Muscle of leg (tissue), 11 donors: ENCODE measurements around the gene ZNF593. TPM values are rescaled to one million over a fixed set of nuclear protein-coding genes. Genes with fewer than 3 reads are reported as not detected.

Experiments used
- DNase-seq: peaks from one replicate; pipeline ENCODE4 v3.0.0; 2013
- H3K27ac ChIP-seq: one replicate; pipeline ENCODE4 v1.5.1; 2013; ENCODE audit warnings: mild to moderate bottlenecking, low read length, control low read depth
- H3K27me3 ChIP-seq: one replicate; pipeline ENCODE4 v1.6.1; 2013; ENCODE audit warnings: low read length; ENCODE audit not compliant: control insufficient read depth, insufficient read depth
- H3K36me3 ChIP-seq: one replicate; pipeline ENCODE4 v1.6.1; 2013; ENCODE audit warnings: low read length; ENCODE audit not compliant: control insufficient read depth, insufficient read depth
- H3K4me1 ChIP-seq: one replicate; pipeline ENCODE4 v1.6.1; 2013; ENCODE audit warnings: low read length; ENCODE audit not compliant: control insufficient read depth, insufficient read depth
- H3K4me3 ChIP-seq: one replicate; pipeline ENCODE4 v1.5.1; 2013; ENCODE audit warnings: low read length, control low read depth
- H3K9me3 ChIP-seq: replicated peaks from 2 replicates; pipeline ENCODE4 v1.6.1; 2013; ENCODE audit warnings: low read depth, low read length; ENCODE audit not compliant: control insufficient read depth
- WGBS: methylation state at CpG from one replicate; pipeline ENCODE4 v1.1.5; 2013; ENCODE audit warnings: missing lambda C conversion rate; ENCODE audit not compliant: insufficient coverage; 5-methylcytosine and 5-hydroxymethylcytosine counted together
- polyA plus RNA-seq, 8 donors: library from polyadenylated mRNA; unstranded; fragments of 120-200 nt; gene quantifications; one replicate each; pipeline versions ENCODE4 v1.2.1 to v1.2.3, GENCODE V29; 2013; ENCODE audit warnings: inconsistent platforms in 1 of 8, low replicate concordance in 1 of 8; ENCODE audit not compliant: insufficient read length in 8 of 8, insufficient read depth in 1 of 8
- total RNA-seq: library from RNA; stranded (reverse); fragments of 120-200 nt; gene quantifications from one replicate; pipeline ENCODE4 v1.2.4, GENCODE V29; 2013

ZNF593 gene
- total and polyA plus RNA-seq, 9 donors, result 18.7 to 25.8 (median 19.5) TPM

DNA sequence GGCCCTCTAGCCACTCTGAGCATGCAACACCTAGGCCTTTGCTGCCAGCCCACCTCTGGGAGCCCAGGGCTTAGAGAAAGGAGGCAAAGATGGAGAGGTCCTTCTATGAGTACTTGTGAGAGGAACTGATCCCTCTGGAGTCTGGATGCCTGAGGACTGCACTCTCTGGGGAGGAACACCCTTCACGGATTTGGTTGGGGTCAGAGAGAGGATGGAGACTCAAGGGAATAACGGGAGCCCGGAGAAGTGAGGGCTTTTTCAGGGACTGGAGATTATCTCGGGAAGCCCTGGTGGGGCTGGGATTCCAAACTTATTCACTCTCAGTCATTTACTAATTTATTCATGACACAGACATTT, 532 bp upstream of the ZNF593 start:
- Histone ChIP-seq H3K4me1 (peaks cover 35% of the 10 kb centered on the region), H3K36me3 (peaks cover 11% of the 10 kb centered on the region), H3K27ac (peak overlapping the region; percentile 62), H3K27me3 (peaks cover 3% of the 10 kb centered on the region), H3K4me3 (peak overlapping the region; percentile 81), H3K9me3 (no peaks in the 10 kb centered on the region)
- WGBS, result no CpG with 5 or more reads among the region's 4 CpGs
- no peak for DNase-seq

GRCh38 chr1:26170472-26170821, 739 bp downstream of the ZNF593 start:
- H3K27ac ChIP-seq, result peak overlapping the region; percentile 40
- H3K4me3 ChIP-seq, result peak overlapping the region; percentile 81
- 67% methylated on average over 8 of the region's 9 CpGs for WGBS
- DNase-seq, result no peak
- H3K36me3 ChIP-seq, result peaks cover 11% of the 10 kb centered on the region
- no peaks in the 10 kb centered on the region for H3K27me3 ChIP-seq
- H3K4me1 ChIP-seq, result peaks cover 26% of the 10 kb centered on the region
- no peaks in the 10 kb centered on the region for H3K9me3 ChIP-seq

DNA sequence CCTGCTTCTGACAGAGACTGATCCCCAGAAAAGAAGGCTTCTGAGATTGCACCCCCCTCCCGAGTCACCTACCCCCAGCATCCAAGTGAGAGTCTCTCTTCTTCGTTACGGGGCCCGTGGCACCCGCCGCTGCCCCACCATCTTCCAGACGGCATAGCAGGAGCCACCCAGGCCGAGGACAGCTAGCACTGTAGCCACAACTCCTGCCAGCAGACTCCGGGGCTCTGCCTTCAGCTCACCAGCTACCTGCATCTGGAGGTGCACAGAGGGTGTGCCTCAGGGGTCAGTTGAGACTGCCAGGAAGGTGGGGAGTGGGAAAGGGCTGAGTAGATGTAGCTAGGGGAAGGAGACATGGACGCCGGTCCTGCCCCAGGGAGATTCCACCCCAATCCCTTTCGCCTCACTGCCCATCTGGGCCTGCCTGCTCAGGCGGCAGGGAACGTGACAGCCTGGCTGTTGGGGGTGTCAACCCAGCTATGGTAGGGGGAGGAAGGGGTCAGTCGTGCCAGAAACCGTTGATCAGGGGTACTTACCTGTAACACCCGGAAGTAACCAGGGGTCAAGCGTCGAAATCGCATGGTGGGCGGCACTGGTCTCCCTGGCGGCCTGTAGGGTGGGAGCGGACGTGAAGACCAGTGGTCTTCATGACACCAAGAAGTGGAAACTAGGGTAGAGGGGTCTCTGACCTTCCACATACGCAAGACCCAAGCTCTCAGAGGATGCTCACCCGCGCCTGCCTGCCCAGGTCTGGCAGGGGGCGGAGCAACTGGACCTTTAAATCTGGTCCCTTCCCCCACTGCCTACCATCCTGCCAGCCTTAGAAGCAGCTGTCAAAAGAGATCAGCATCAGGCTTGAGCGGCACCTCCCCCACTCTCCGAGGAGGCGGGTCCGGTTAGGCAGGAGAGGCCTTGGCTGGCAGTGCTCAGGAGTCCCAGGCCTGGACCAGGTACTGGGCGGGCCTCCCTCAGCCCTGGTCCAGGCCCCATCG, 1.7 kb downstream of the ZNF593 start, which contains the start of gene ZNF593OS:
Gene ZNF593OS (minus strand): TSS at position 749 of the 989 bp plus-strand sequence. CDS start 171 bp downstream, at position 578.
- DNase-seq, result no peak
- peaks cover 11% of the 10 kb centered on the region for H3K36me3 ChIP-seq
- H3K9me3 ChIP-seq, result no peaks in the 10 kb centered on the region
- H3K4me1 ChIP-seq, result peaks cover 25% of the 10 kb centered on the region
- no peaks in the 10 kb centered on the region for H3K27me3 ChIP-seq
- 81% methylated on average over 26 of the region's 34 CpGs for WGBS
- H3K27ac ChIP-seq, result no peak within 1 kb of the TSS
- H3K4me3 ChIP-seq, result no peak within 1 kb of the TSS

GRCh38 chr1:26175346-26175745, 5.6 kb downstream of the ZNF593 start:
- no peaks in the 10 kb centered on the region for H3K9me3 ChIP-seq
- H3K36me3 ChIP-seq, result peaks cover 11% of the 10 kb centered on the region
- H3K27me3 ChIP-seq, result no peaks in the 10 kb centered on the region
- 88% methylated on average over 3 of the region's 8 CpGs for WGBS
- no peak overlapping the region for H3K27ac ChIP-seq
- no peak overlapping the region for H3K4me3 ChIP-seq
- H3K4me1 ChIP-seq, result peaks cover 14% of the 10 kb centered on the region
- DNase-seq, result no peak

DNA sequence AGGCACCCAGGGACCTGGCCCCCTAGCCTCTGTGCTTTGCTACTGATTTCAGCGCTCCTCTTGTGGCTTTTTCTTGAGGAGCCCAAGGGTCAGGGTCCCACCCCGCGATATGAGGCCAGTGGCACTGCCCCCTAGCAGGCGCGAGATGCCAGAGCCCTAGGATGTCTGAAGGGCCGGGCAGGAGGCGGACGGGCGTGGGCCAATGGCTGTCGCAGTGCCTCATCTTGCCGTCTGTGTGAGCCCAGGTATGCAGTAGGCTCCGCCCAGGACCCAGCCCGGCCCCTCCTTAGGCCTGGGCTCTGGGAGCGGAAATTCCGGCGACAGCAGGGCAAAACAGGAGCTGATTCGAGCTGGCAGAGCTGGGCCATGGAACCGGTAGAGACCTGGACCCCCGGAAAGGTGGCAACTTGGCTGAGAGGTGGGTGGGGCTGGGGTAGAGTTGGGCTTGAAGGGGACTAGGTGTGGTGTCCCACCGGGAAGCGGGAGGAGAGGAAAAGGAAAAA, 7.5 kb downstream of the ZNF593 start, which contains the start of gene CNKSR1:
Gene CNKSR1 (plus strand): TSS at position 310 of the 503 bp plus-strand sequence. CDS start 57 bp downstream, at position 367.
- H3K27me3 ChIP-seq, result no peaks in the 10 kb centered on the region
- DNase-seq, result no peak
- H3K36me3 ChIP-seq, result no peaks in the 10 kb centered on the region
- WGBS, result 43% methylated on average over 21 of the region's 21 CpGs
- H3K4me3 ChIP-seq, result no peak within 1 kb of the TSS
- H3K4me1 ChIP-seq, result peaks cover 5% of the 10 kb centered on the region
- no peak within 1 kb of the TSS for H3K27ac ChIP-seq
- H3K9me3 ChIP-seq, result no peaks in the 10 kb centered on the region

GRCh38 chr1:26180010-26180506, 10.3 kb downstream of the ZNF593 start:
- no peak overlapping the region for H3K27ac ChIP-seq
- H3K4me1 ChIP-seq, result peaks cover 5% of the 10 kb centered on the region
- DNase-seq, result no peak
- H3K4me3 ChIP-seq, result no peak overlapping the region
- no peaks in the 10 kb centered on the region for H3K9me3 ChIP-seq
- 83% methylated on average over 3 of the region's 4 CpGs for WGBS
- no peaks in the 10 kb centered on the region for H3K36me3 ChIP-seq
- H3K27me3 ChIP-seq, result no peaks in the 10 kb centered on the region

GRCh38 chr1:26181586-26182382, 12.1 kb downstream of the ZNF593 start:
- 45% methylated on average over 6 of the region's 9 CpGs for WGBS
- Histone ChIP-seq H3K9me3 (no peaks in the 10 kb centered on the region), H3K27me3 (no peaks in the 10 kb centered on the region), H3K4me1 (peaks cover 5% of the 10 kb centered on the region), H3K27ac (no peak overlapping the region), H3K4me3 (no peak overlapping the region), H3K36me3 (no peaks in the 10 kb centered on the region)
- no peak for DNase-seq

DNA sequence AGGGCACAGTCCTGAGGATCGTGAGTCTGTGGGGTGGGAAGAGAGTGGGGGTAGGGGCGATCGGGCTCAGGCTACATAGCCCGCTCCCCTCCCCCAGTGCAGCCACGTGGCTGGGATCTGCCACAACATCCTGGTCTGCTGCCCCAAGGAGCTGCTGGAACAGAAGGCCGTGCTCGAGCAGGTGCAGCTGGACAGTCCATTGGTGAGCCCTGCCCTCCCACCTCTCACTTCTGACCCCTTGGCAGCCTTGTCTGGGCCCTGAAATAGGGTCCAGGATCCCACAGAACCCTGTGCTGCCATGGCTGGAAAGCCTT, 12.6 kb downstream of the ZNF593 start:
- WGBS, result 66% methylated on average over 7 of the region's 7 CpGs
- DNase-seq, result no peak
- Histone ChIP-seq H3K27me3 (no peaks in the 10 kb centered on the region), H3K27ac (no peak overlapping the region), H3K4me3 (no peak overlapping the region), H3K36me3 (no peaks in the 10 kb centered on the region), H3K4me1 (peaks cover 5% of the 10 kb centered on the region), H3K9me3 (no peaks in the 10 kb centered on the region)

DNA sequence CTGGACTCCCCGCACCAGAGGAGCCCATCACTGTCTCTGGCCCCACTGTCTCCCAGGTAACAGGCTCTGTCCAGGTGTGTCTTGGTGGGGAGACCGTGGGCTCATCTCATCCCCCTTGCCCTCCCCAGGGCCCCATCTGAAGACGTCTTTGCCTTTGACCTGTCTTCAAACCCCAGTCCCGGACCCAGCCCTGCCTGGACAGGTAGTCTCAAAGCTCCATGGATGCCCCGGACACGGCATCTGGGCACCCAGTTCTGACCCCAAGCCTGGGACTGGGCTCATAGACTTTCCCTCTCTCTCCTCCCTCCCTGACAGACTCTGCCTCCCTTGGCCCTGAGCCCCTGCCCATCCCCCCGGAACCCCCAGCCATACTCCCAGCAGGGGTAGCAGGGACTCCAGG, 14.4 kb downstream of the ZNF593 start:
- WGBS, result 88% methylated on average over 4 of the region's 7 CpGs
- Histone ChIP-seq H3K4me3 (no peak overlapping the region), H3K4me1 (peaks cover 5% of the 10 kb centered on the region), H3K9me3 (no peaks in the 10 kb centered on the region), H3K27me3 (no peaks in the 10 kb centered on the region), H3K36me3 (no peaks in the 10 kb centered on the region), H3K27ac (no peak overlapping the region)
- no peak for DNase-seq

- H3K9me3 ChIP-seq, result no peaks in the 10 kb centered on the region
- peaks cover 5% of the 10 kb centered on the region for H3K4me1 ChIP-seq
- H3K27ac ChIP-seq, result no peak overlapping the region
- WGBS, result 89% methylated on average over 19 of the region's 21 CpGs
- H3K27me3 ChIP-seq, result no peaks in the 10 kb centered on the region
- H3K4me3 ChIP-seq, result no peak overlapping the region
- no peak for DNase-seq
- no peaks in the 10 kb centered on the region for H3K36me3 ChIP-seq
Measured at GRCh38 chr1:26184883-26185282, 15.2 kb downstream of the ZNF593 start.
